NCI-H128 (cell line): ENCODE measurements around the gene SLC9A3.

ENCODE experiments used
- DNase-seq: peaks from one replicate; lab custom pipeline; 2025; ENCODE audit not compliant: unreplicated experiment; lab: John Stamatoyannopoulos, UW

Gene SLC9A3

DNA sequence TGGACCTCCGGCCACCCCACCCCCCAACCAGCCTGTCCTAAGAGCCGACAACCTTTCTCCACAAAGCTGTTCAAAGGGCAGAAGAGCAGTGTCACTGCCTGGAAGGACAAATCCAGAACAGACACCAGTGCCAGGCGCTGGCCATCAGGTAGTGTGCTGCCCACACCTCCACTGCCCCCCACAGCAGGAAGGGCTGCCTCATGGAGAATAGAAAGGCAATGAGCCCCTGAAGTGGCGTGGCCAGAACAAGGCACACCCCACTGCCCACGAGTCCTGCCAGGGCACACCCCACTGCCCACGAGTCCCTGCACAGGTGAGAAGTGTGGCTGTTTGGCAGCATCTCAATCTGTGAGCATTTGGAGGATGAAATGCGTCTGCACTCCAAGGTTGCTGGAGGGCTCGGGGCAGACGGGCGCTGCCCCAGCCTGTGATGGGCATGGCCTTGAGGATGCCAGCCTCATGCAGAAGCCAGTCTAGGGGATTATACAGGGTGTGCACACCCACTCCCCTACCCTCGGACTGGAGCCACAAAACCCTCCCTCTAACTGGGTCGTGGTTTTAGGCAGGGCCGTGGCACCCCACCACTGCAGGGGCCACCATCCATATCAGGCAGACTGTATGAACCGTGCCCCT is 2.3 kb upstream of the SLC9A3 start:
- no peak for DNase-seq

DNA sequence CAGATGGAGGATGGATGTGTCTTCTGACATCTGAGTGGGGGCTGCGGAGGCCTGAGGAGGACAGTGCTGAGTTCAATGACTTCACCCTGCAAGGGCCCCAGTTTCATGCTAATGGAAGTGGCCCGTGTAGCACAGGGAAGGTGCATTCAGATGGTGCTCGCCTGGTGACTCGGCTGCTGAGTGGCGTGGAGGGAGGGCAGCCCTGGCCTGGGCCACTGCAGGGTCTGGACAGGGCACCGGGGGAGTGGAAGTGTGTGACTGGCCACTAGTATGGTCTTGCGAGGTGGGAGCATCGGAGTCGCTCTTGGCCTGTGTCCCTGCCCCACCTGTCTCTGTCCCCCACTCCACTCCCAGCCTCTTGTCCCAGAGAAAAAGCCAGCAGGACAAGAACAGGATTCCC is 1.7 kb upstream of the SLC9A3 start:
- no peak for DNase-seq

DNA sequence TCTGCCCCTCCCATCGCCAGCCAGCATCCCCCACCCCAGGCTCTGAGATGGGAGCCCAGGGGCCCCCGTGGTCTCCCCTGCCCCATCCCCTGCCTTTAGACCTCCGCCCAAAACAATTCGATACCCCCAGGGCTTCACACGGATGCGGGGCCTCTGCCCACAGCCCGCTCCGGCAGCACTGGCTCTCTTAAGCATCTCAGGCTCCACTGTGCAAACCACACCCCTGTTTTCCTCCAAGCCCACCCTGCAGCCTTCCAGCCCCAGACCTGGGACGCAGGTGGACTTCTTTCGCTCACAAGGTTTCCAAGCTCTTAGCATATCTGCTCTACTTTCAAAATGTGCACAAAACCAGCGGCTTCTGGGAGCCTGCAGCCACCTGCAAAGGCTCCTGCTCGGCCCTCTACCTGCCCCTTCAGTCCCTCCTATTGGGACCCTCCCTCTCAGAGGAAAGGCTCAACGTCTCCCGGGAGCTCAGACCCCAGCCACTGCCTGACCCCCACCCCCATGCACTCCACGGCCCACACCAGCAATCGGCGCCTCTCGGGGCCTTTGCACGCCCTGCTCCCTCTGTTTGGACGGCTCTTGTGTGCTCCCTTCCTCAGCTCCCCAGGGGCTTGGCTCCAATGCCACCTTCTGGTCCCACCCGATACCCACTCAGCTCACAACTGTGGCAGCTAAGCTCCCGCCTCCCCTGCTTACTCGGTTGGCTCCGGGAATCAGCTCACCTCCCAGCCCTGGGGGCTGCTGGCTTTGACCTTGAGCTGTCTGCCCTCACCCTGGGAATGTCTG is 918 bp upstream of the SLC9A3 start:
- DNase-seq, result no peak

DNA sequence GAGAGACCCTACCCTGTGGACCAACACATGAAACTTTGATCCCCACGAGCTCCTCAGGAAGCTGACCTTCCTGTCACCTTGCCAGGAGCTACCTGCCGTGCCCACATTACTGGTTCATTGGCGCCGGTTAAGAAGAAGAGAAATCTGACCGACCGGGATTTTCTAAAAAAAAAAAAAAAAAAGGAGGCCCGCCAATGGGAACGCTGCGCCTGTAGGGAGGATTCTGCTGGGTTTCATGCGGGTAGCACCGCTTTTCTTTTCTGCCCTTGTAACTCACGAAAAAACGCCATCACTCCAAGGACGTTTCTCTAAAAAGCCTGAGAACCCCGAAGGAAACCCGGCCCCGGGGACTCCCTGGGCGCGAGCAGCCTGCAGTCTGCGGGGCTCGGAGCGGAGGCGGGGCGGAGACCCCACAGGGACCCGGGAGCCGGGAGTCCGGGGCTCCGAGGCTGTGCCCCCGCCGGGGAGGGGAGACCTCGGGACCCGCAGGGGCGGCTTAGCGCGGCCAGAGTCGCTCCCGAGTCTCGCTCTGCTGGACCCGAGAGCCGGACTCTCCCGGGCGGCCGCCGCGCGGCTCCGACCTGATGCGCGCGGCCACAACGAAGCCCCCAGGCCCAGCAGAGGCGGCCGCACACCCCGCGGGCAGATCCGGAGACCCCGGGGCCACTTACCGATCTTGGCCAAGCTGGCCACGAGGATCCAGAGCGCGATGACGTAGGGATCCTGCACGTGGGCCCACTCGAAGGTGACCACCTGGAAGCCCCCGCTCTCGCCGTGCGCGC is 617 bp downstream of the SLC9A3 start:
- no peak for DNase-seq

DNA sequence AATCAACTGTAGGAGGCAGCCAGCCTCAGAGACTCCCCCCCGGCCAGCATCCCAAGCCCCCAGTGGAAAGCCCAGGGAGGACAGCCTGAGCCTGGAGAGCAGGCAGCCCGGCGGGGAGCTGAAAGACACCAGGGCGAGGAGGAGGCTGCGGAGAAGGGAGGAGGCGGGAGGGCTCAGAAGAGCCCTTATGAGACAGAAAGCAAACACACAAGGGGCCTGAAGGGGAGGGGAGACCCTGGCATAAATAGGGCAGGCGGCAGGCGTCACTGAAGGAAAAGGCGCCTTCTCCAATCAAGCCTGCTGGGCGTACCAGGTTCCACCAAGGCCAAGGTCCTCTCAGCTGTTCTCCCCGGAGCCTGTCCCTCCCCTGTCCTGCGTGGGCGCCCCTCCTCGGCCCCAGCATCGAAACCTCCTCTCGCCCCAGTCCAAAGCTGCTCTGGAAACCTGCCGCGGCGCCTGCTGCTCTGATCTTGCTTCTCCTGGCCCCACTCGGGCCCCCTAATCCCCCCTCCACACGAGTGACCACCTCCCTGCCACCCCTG is 1.3 kb downstream of the SLC9A3 start:
- peak; percentile 62 for DNase-seq

DNA sequence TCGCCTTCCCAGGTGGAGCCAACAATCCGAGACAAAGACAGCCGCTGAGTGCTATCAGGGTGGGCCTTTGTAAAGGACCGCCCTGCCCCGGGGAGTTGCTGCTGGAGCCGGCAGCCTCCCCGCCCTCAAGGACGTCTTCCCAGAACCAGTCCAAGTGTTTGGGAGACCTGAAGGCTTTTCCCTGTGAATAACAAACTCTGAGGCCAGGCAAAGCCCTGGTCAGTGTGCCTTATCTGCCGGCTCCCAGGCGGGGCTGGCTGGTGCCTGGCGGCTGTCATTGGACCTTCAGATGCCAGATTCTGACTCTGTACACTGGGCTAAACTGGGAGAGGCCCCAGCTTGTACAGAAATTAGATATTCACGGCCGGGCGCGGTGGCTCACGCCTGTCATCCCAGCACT is 2.1 kb downstream of the SLC9A3 start:
- DNase-seq, result no peak

DNA sequence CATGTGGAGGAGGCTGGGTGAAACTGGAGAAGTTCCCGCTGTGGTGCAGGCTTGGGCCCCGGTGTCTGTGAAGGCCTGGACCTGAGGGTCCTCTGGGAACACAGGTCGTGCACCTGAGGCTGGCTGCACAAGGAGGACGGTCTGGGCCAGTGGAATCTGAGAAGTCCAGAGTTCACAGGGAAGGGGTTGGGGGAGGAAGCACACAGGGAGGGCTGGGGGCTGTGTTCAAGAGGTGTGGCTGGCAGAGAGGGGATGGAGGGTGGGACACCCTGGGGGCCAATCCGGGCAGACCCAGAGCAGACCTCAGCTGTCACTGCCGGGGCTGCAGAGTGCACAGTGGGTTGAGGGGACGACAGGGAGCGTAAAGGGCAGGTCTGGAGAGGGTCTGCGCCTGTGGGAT is 2.6 kb downstream of the SLC9A3 start:
- no peak for DNase-seq

DNA sequence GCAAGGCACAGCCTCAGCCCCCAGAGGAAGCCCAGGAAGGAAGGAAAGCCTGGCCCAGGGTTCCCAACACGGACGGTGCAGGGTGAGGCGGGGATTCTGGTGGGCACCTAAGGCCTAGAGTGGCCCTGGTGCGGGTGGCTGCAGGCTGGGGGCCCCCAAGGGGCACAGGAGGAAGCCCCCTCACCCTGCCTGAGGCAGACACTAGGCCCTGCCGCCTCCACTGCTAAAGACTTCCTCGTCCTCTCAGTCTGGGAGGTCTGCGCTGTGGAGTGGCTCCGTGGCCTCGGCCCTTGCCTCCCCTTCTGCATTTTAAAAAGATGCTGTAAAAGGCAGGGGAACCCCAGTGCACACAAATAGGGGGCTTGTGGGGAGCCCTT is 3.4 kb downstream of the SLC9A3 start:
- no peak for DNase-seq

DNA sequence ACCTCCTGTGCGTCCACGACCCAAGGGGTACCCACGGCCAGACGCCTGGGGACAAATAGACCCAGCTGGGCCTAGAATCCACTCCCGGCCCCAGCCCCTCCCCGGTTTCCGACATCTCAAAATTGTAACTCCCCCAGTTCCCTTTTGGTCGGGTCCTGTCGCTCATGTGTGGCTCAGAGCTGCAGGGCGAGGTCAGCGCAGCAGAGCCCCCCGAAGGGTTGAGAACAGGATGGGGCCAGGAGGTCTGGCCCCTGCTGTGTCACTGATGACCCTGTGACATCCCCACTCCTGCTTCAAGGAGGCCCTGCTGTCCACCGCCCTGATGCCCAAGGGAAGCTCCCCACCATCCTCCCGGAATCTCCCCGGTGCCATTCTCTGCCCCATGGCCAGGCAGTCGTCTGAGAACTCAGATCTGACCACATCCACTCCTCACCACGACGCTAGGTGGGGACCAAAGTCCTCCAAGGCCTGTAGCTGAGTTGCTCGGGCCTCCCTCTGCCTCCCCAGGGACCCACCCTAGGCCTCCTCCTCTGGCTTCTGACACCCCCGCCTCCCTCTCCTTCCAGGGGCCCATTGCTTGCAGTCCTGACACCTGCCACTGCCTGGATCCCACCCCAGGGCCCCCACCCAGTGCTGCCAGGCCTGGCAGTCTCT is 3.9 kb downstream of the SLC9A3 start:
- no peak for DNase-seq

DNA sequence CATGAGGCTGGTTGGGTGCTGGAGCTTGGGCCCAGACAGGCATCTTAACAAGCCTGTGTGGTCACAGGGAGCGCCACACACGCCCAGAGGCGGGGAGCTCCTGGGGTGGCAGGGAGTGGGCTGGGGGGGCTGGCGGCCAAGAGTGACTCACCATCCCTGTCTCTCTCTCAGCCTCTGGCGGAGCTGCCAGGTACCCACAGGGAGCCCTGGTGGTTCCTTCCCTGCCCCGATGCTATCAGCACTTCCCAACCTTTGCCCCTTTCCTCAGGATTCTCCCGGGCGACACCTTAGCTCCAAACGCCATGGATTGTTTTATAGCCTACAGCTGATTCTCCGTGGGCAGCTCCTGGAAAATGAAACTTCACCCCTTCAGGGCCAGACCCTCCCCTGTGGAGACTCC is 5.5 kb downstream of the SLC9A3 start:
- no peak for DNase-seq

DNA sequence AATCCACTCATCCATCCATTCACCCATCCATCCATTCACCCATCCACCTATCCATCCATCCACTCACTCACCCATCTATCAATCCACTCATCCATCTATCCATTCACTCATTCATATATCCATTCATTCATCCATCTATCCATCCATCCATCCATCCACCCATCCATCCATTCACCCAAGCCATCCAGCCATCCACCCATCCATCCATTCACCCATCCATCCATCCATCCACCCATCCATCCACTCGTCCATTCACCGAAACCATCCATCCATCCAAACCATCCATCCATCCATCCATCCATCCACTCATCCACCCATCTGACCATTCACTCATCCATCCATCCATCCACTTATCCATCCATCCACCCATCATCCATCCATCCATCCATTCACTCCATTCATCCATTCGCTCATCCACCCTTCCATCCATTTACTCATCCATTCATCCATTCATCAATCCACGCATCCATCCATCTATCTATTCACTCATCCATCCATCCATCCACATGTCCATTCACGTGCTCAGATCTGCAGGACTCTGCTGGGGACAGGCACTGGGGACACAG is 6.6 kb downstream of the SLC9A3 start:
- no peak for DNase-seq

DNA sequence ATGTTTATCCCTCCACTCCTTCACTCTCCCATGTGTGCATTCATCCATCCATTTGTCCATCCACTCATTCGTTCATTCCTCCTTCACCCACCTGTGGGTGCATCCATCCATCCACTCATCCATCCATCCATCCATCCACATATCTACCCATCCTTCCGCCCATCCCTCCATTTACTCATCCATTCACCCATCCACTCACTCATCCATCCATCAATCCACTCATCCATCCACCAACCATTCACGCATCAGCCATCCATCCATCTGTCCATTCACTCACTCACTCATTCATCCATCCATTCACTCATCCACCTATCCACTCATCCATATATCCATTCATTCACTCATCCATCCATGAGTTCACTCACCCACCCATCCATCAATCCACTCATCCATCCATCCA is 7.3 kb downstream of the SLC9A3 start:
- no peak for DNase-seq

DNA sequence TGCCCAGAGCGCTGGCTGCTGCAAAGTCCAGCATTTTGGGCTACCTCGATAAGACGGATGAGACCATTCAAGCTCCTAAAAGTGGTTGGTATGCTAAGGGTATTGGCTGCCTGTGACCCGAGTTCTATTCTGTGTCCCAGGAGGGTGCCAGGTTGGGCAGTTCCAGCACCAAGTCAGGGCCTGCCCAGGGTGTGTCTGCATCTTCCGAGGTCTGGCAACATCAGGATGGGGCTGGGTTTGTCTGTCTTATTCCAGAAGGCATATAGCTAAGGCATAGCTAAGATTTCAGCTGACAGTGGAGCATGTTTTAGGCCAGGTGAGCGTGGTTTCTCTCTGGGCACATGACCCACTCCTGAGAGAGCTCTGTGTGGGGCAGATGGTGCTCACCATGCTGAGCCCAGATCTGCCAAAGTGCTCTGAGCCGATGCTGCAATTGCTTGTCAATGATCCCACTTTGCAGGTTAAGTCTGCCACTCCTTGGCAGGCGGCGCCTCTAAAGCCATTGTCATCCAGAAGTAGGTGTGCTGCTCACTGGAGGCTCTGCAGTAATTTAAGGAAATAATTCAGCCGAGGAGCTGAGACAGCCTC is 7.8 kb downstream of the SLC9A3 start:
- DNase-seq, result no peak

DNA sequence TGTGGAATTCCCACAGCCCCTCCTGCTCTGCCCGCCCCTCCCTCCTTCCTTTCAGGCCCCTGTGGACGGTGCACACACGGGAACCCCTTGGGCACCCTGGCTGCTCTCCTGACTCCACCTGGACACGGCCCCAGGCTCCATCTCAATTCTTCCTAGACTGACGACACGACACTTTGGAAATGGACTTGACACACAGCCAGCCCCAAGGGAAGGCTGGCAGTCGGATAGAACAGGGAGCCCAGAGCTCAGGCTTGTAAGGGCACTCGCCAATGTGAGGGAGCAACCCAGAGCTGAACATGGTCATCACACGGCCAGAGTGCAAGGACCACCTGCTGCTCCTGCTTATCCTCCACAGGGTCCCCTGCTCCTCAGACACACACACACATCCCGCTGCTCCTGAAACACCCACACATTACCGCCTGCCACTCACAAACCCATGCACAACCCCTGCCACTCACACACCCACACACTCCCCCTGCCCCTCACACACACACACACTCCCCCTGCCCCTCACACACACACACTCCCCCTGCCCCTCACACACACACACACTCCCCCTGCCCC is 8.9 kb downstream of the SLC9A3 start:
- no peak for DNase-seq

DNA sequence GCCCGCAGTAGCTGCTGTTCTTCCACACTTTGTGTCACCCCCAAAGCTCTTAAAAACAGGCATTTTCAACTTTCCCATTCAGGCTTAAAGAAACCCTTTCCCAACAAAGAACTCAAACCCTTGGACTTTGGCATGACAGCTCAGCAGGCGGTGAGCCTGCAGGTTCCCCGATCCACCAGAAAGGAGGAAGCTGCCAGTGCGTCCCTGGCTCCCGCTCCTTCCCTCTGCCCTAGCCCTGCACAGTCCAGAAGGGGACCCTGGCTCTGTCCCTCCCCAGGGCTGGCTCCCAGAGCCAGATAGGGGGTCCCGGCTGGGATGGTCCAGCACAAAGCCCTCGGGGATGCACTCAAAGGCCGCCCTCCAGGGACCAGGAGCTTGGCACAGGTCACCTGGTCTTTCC is 9.6 kb downstream of the SLC9A3 start:
- DNase-seq, result no peak

DNA sequence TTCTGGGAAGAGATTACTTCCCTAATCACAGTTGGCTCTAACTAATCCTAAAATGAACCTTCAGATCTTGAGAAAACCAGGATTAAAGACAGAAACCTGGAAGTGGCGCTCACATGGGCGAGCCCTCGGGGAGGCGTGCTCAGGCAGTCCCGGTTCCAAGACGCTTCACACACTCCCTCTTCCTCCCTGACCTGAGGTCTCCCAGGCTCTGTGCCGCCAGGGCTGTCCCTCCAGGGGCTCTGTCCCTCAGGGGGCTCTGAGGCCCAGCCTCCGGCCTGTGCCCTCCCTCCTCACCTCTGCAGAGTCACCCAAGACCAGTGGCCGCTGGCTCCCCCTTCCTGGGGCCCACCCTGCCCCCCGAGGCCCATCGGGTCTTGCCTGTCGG is 10.2 kb downstream of the SLC9A3 start:
- no peak for DNase-seq

DNA sequence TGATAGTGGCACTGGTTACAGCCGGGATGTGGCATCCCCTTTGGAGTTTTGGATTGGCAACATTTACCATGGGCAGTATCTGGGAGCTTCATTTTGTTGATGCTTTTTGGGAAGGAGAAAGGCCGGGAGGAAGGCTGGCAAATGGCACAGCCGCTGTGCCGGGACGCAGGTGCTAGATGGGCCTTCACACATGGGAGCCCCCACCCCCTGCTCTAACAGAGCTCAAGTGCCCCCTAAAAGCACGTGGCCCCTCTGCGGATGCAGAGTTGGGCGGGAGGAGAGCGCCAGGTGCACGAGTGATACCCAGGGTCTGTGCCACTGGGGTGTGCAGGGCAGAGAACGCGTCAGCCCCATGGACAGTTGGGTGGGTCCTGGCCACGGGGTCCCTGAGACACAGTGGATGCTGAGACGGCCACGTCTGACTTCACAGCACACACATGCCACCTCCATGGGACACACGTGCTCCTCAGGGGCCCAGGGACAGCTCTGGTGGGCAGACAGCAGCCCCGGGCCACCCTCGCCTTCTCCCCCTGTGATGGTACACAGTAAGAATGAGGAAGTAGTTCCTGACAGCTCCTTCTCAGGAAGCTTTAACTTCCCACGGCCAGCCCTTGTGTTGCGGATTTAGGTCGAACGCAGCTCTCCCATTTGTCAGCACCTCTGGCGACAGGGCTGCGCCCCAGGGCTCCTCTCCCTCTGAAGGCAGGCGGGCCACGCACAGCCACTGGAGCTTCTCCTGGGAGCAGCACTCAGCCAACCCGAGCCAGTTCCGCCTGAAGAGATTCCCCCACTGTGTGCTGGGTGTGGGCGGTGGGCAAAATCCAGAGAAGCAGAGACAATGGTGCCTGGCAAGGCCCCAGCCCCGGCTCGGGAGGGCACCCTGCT is 10.8 kb downstream of the SLC9A3 start:
- DNase-seq, result no peak

DNA sequence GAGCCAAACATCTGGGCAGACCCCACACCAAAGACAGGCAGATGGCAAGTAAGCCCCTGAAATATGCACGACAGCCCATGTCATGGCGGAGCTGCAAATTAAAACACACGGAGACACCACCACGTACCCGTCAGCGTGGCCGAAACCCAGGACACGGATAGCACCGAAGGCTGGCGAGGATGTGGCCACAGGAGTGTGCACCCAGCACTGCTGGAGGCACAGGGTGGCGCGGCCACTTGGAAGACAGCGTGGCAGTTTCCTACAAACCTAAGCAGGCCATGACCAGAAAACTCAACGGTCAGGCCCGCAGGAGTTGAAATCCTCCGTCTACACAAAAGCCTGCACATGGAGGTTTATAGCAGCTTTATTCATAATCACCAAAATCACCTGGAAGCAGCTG is 12.8 kb downstream of the SLC9A3 start:
- DNase-seq, result no peak

DNA sequence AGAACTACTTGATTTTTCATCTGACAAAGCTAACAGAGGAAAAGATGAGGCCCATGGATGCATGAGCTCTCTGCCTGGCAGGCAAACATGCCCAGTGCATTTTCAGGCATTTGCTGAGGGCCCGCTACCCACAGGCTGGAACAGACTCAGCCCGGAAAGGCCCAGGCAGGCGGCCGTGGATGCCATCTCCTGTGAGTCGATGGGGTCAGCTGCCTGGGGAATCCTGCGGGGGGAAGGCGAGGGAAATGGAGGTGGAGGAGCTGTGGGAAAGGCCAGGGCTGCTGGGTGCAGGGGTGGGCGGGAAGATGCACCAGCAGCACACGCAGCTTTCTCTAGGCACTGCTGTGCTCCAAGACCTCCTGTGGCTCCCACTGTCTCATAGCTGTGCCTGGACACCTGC is 13.7 kb downstream of the SLC9A3 start:
- DNase-seq, result no peak
